Measurements from ENCODE around the gene HCN3.

Gene HCN3

GRCh38 chr1:155244368-155245162 lies 32.7 kb upstream of the HCN3 start (continued):
- TF ChIP-seq ZBTB10 (tag by site-specific recombination; IDR thresholded peaks at IDR 0.05) (peak; percentile 97), EGR2 (tag by site-specific recombination; IDR thresholded peaks at IDR 0.05; ENCODE audit: low read depth) (peak; percentile 89), KLF9 (tag by site-specific recombination; IDR thresholded peaks at IDR 0.05; ENCODE audit: low read depth) (peak; percentile 89), RBAK (tag by site-specific recombination; IDR thresholded peaks at IDR 0.05) (peak; percentile 92), ZNF677 (tag by site-specific recombination; IDR thresholded peaks at IDR 0.05) (peak; percentile 65), ZSCAN30 (tag by site-specific recombination; IDR thresholded peaks at IDR 0.05) (peak; percentile 100), ZNF23 (tag by site-specific recombination; IDR thresholded peaks at IDR 0.05; ENCODE audit: borderline replicate concordance) (peak; percentile 89), BCL11B (tag by site-specific recombination; IDR thresholded peaks at IDR 0.05; ENCODE audit: low read depth) (peak; percentile 100), ZNF629 (tag by site-specific recombination; IDR thresholded peaks at IDR 0.05) (peak; percentile 98), ZNF561 (tag by site-specific recombination; IDR thresholded peaks at IDR 0.05; ENCODE audit: borderline replicate concordance) (peak; percentile 99), ZEB2 (tag by site-specific recombination; IDR thresholded peaks at IDR 0.05) (peak; percentile 100), ZNF221 (tag by site-specific recombination; IDR thresholded peaks at IDR 0.05; ENCODE audit: borderline replicate concordance) (no peak; the same call in 1 of the 2 replicates), ZIC2 (tag by site-specific recombination; IDR thresholded peaks at IDR 0.05) (peak; percentile 99), ZNF623 (tag by site-specific recombination; IDR thresholded peaks at IDR 0.05) (peak; percentile 89), ZNF837 (tag by site-specific recombination; IDR thresholded peaks at IDR 0.05) (0 out of 2 replicates have a peak, but pooled peaks have one; percentile 60), KLF10 (tag by site-specific recombination; IDR thresholded peaks at IDR 0.05) (peak; percentile 86), ZNF692 (tag by site-specific recombination; IDR thresholded peaks at IDR 0.05) (peak; percentile 99), SP7 (tag by site-specific recombination; IDR thresholded peaks at IDR 0.05) (peak; percentile 100), OVOL3 (tag by site-specific recombination; IDR thresholded peaks at IDR 0.05) (peak; percentile 99), IKZF3 (tag by site-specific recombination; IDR thresholded peaks at IDR 0.05) (peak; percentile 98), ZNF280D (tag by site-specific recombination; IDR thresholded peaks at IDR 0.05) (peak; percentile 99), ZNF514 (tag by site-specific recombination; IDR thresholded peaks at IDR 0.05) (0 out of 2 replicates have a peak, but pooled peaks have one; percentile 70), KLF7 (tag by site-specific recombination; IDR thresholded peaks at IDR 0.05; ENCODE audit: borderline replicate concordance) (peak; percentile 99), ZNF114 (tag by site-specific recombination; IDR thresholded peaks at IDR 0.05) (no peak), ZNF558 (tag by site-specific recombination; IDR thresholded peaks at IDR 0.05) (peak; percentile 96), ZNF571 (tag by site-specific recombination; IDR thresholded peaks at IDR 0.05) (no peak), SP3 (tag by site-specific recombination; IDR thresholded peaks at IDR 0.05) (peak; percentile 99), SCRT1 (tag by site-specific recombination; IDR thresholded peaks at IDR 0.05; ENCODE audit: borderline replicate concordance) (peak; percentile 100), ZXDB (tag by site-specific recombination; IDR thresholded peaks at IDR 0.05) (peak; percentile 100), ZNF37A (tag by site-specific recombination; IDR thresholded peaks at IDR 0.05) (no peak), ZSCAN16 (tag by site-specific recombination; IDR thresholded peaks at IDR 0.05) (peak; percentile 95), ZNF473 (tag by site-specific recombination; IDR thresholded peaks at IDR 0.05) (no peak), KLF8 (tag by site-specific recombination; IDR thresholded peaks at IDR 0.05) (peak; percentile 100), ZNF530 (tag by site-specific recombination; IDR thresholded peaks at IDR 0.05; ENCODE audit: low read depth) (peak; percentile 90; the same call in 1 of the 2 replicates)

Measured in HEK293 (cell line).